ENCODE results near the gene CCDC138. TPM values are rescaled to one million over a fixed set of nuclear protein-coding genes. Genes with fewer than 3 reads are reported as not detected.

The CCDC138 gene
- total RNA-seq, 2 experiments from 2014 or later = 12.3 to 13.5 TPM

GRCh38 chr2:108823286-108823685 lies 36.7 kb downstream of the CCDC138 start:
- POLR2A ChIA-PET = no interaction called here
- intact Hi-C loops (cut with micrococcal nuclease) = no loop called here
- peaks cover 5% of the 10 kb centered on the region for H3K9me3 Mint-ChIP-seq
- H3K27ac Mint-ChIP-seq = no peak overlapping the region
- H3K4me1 Mint-ChIP-seq (ENCODE audit: low read depth) = no peaks in the 10 kb centered on the region
- H3K4me3 Mint-ChIP-seq = no peak overlapping the region
- H3K36me3 Mint-ChIP-seq (ENCODE audit: low read depth) = peaks cover 37% of the 10 kb centered on the region
- H3K27me3 Mint-ChIP-seq = no peaks in the 10 kb centered on the region
- TF ChIP-seq, protein P1, sequence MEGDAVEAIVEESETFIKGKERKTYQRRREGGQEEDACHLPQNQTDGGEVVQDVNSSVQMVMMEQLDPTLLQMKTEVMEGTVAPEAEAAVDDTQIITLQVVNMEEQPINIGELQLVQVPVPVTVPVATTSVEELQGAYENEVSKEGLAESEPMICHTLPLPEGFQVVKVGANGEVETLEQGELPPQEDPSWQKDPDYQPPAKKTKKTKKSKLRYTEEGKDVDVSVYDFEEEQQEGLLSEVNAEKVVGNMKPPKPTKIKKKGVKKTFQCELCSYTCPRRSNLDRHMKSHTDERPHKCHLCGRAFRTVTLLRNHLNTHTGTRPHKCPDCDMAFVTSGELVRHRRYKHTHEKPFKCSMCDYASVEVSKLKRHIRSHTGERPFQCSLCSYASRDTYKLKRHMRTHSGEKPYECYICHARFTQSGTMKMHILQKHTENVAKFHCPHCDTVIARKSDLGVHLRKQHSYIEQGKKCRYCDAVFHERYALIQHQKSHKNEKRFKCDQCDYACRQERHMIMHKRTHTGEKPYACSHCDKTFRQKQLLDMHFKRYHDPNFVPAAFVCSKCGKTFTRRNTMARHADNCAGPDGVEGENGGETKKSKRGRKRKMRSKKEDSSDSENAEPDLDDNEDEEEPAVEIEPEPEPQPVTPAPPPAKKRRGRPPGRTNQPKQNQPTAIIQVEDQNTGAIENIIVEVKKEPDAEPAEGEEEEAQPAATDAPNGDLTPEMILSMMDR (IDR thresholded peaks at IDR 0.05) = no peak
- ATAC-seq (no peak), DNase-seq (no peak)
- CTCF ChIA-PET = interaction anchor here (0.8 kb wide), 1 partner anchor 165 kb away, joined by 3 read pairs; the partner anchor contains the start of gene EDAR

- ATAC-seq (no peak), DNase-seq (no peak)
- Mint-ChIP-seq H3K27me3 (no peaks in the 10 kb centered on the region), H3K27ac (no peak overlapping the region), H3K4me3 (no peak overlapping the region), H3K36me3 (ENCODE audit: low read depth) (peaks cover 29% of the 10 kb centered on the region), H3K4me1 (ENCODE audit: low read depth) (no peaks in the 10 kb centered on the region), H3K9me3 (peaks cover 5% of the 10 kb centered on the region)
- ChIA-PET POLR2A (no interaction called here), CTCF (no interaction called here)
- TF ChIP-seq, protein P1 (IDR thresholded peaks at IDR 0.05) = no peak
- intact Hi-C loops (cut with micrococcal nuclease) = no loop called here
Observed at GRCh38 chr2:108824316-108825070, 37.9 kb downstream of the CCDC138 start.

DNA sequence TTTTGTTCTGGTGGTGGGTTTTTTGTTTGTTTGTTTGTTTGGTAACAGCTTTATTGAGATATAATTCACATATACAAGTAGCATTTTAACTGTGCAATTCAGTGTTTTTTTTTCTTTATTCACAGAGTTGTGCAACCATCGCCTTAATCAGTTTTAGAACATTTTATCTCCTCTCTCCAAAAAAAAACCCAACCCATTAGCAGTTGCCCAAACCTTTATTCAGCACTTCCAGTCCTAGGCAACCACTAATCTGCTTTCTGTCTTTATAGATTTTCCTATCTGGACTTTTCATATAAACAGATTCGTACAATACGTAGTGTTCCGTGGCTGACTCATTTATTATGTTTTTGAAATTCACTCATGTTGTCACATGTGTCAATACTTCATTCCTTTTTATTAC lies 38.7 kb downstream of the CCDC138 start:
- ChIA-PET POLR2A (no interaction called here), CTCF (no interaction called here)
- Mint-ChIP-seq H3K36me3 (ENCODE audit: low read depth) (peaks cover 24% of the 10 kb centered on the region), H3K9me3 (no peaks in the 10 kb centered on the region), H3K4me3 (no peak overlapping the region), H3K27ac (no peak overlapping the region), H3K4me1 (ENCODE audit: low read depth) (no peaks in the 10 kb centered on the region), H3K27me3 (no peaks in the 10 kb centered on the region)
- ATAC-seq = no peak
- TF ChIP-seq, protein P1 (IDR thresholded peaks at IDR 0.05) = no peak
- intact Hi-C loops (cut with micrococcal nuclease) = no loop called here
- DNase-seq = no peak

- intact Hi-C loops (cut with micrococcal nuclease) = no loop called here
- CTCF ChIA-PET = no interaction called here
- no peak overlapping the region for H3K27ac Mint-ChIP-seq
- H3K36me3 Mint-ChIP-seq (ENCODE audit: low read depth) = peaks cover 19% of the 10 kb centered on the region
- TF ChIP-seq, protein P1 (IDR thresholded peaks at IDR 0.05) = no peak
- POLR2A ChIA-PET = no interaction called here
- no peaks in the 10 kb centered on the region for H3K4me1 Mint-ChIP-seq (ENCODE audit: low read depth)
- DNase-seq (no peak), ATAC-seq (no peak)
- H3K4me3 Mint-ChIP-seq = no peak overlapping the region
- H3K9me3 Mint-ChIP-seq = no peaks in the 10 kb centered on the region
- H3K27me3 Mint-ChIP-seq = no peaks in the 10 kb centered on the region
Observed at GRCh38 chr2:108825736-108826135, 39.2 kb downstream of the CCDC138 start.

DNA sequence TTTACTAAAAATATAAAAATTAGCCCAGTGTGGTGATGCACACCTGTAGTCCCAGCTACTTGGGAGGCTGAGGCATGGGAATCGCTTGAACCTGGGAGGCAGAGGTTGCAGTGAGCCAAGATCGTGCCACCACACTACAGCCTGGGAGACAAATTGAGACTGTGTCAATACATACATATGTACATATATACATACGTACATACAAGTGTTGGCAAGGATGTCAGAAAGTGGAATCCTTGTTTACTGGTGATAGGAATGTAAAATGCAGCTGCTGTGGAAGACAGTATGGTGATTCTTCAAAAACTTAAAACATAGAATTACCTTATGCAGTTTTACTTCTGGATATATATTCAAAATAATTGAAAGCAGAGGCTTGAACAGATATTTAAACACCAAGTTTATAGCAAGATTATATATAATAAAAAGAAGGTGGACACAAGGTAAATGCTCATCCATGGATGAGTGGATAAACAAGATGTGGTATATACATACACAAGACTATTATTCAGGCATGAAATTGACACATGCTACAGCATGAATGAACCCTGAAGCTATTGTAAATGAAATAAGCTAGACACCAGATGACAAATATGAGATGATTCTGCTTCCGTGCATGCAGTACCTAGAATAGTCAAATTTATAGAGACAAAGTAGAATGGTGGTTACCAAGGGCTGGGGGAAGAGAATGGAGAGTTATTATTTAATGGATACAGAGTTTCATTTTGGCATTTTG lies 43.2 kb downstream of the CCDC138 start:
- Mint-ChIP-seq H3K9me3 (no peaks in the 10 kb centered on the region), H3K27me3 (no peaks in the 10 kb centered on the region), H3K27ac (no peak overlapping the region), H3K36me3 (ENCODE audit: low read depth) (peaks cover 10% of the 10 kb centered on the region), H3K4me3 (no peak overlapping the region), H3K4me1 (ENCODE audit: low read depth) (peaks cover 10% of the 10 kb centered on the region)
- ChIA-PET CTCF (no interaction called here), POLR2A (no interaction called here)
- intact Hi-C loops (cut with micrococcal nuclease) = no loop called here
- DNase-seq (no peak), ATAC-seq (no peak)
- TF ChIP-seq, protein P1 (IDR thresholded peaks at IDR 0.05) = no peak
